Vagina (tissue), 2 donors: ENCODE results near the gene ZNF555. TPM values are rescaled to one million over a fixed set of nuclear protein-coding genes. Genes with fewer than 3 reads are reported as not detected.

Experiments
- DNase-seq, 2 donors: peaks; one replicate each; pipeline ENCODE4 v3.0.0-alpha.2; 2017; ENCODE audit errors: extremely low spot score in 2 of 2
- H3K27ac ChIP-seq: fragments of 200-600 bp; sonication (generic); one replicate; pipeline ENCODE4 v1.5.1; 2019
- H3K27me3 ChIP-seq: fragments of 200-600 bp; sonication (generic); one replicate; pipeline ENCODE4 v1.5.1; 2019
- H3K36me3 ChIP-seq, 2 donors: fragments of 200-600 bp; sonication (generic); one replicate each; pipeline ENCODE4 v1.5.1; 2017 to 2019
- H3K4me1 ChIP-seq: fragments of 200-600 bp; sonication (generic); one replicate; pipeline ENCODE4 v1.5.1; 2019
- H3K4me3 ChIP-seq, 2 donors: fragments of 200-600 bp; sonication (generic); 1 replicate in 1 of 2; 2 replicates in 1 of 2; pipeline ENCODE4 v1.5.1; 2016 to 2019
- H3K9me3 ChIP-seq: fragments of 200-600 bp; sonication (generic); one replicate; pipeline ENCODE4 v1.5.1; 2019
- POLR2A ChIP-seq, 2 donors: fragments of 450-650 bp; IDR thresholded peaks; one replicate each; pipeline ENCODE4 v1.6.1; 2017; ENCODE audit warnings: antibody characterized with exemption in 2 of 2, mild to moderate bottlenecking in 2 of 2, moderate library complexity in 2 of 2
- POLR2AphosphoS5 ChIP-seq, 2 donors: sonication (generic); formaldehyde crosslinking; IDR thresholded peaks; one replicate each; pipeline ENCODE4 v1.9.0; 2017; ENCODE audit warnings: antibody characterized with exemption in 2 of 2, mild to moderate bottlenecking in 2 of 2, low read depth in 1 of 2; ENCODE audit not compliant: insufficient read depth in 1 of 2
- intact Hi-C: fragments of 100-400 bp; cut with DNase I; formaldehyde crosslinking; loops from one replicate; pipeline ENCODE4 v1.15.1; 2023
- total RNA-seq: library from RNA; depleted of rRNA; stranded (reverse); fragments of >200 nt; gene quantifications from one replicate; pipeline ENCODE4 v1.2.3, GENCODE V29; 2016
- TF ChIP-seq, protein P1 (sequence below), 3 experiments: fragments of 450-650 bp in 2 of 3; fragments of 200-600 bp in 1 of 3; sonication (generic) in 1 of 3; IDR thresholded peaks; one replicate each; pipeline ENCODE4 v1.5.1; 2017 to 2019; ENCODE audit warnings: antibody characterized with exemption in 3 of 3, mild to moderate bottlenecking in 2 of 3, moderate library complexity in 2 of 3

Gene ZNF555
- total RNA-seq, 1 donor from 2014 or later = 3.7 TPM

DNA sequence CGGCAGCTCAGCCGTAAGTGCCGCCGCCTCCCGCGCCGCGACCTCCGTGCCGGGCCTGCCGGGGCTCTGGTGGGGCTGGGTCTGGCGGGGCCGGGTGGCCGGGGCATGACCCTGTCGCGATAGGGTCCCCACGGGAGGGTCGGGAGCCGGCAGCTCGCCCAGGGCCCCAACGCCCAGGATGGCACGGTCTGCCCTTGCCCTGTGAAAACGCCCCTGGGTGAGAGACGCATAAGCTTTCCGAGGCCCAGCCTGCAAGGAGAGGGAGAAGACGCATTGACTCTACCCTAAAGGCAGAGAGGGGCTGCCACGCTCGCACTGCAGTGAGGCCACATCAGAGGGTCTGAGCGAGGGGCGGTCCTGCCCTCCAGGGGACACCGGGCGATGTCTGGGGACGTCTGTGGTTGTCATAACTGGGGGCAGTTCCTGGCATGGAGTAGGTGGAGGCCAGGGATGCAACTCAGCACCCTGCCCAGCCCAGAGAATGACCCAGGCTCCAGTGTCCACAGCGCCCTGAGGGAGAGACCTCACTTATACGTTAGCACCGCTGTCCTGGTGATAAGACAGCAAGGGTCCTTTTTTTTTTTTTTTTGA is 21.1 kb upstream of the ZNF555 start:
- Histone ChIP-seq H3K36me3 (peaks cover 0 to 6% of the 10 kb centered on the region in 2 donors), H3K27me3 (no peaks in the 10 kb centered on the region), H3K9me3 (no peaks in the 10 kb centered on the region), H3K4me1 (peaks cover 13% of the 10 kb centered on the region), H3K4me3 (peak overlapping the region; percentile 61 to 98), H3K27ac (peak overlapping the region; percentile 64)
- DNase-seq = no peak
- intact Hi-C loops = no loop called here
- TF ChIP-seq POLR2AphosphoS5 (IDR thresholded peaks at IDR 0.05; ENCODE audit: insufficient read depth in 1 of 2, low read depth in 1 of 2) (no peak), POLR2A (IDR thresholded peaks at IDR 0.05) (no peak)
- TF ChIP-seq, protein P1, sequence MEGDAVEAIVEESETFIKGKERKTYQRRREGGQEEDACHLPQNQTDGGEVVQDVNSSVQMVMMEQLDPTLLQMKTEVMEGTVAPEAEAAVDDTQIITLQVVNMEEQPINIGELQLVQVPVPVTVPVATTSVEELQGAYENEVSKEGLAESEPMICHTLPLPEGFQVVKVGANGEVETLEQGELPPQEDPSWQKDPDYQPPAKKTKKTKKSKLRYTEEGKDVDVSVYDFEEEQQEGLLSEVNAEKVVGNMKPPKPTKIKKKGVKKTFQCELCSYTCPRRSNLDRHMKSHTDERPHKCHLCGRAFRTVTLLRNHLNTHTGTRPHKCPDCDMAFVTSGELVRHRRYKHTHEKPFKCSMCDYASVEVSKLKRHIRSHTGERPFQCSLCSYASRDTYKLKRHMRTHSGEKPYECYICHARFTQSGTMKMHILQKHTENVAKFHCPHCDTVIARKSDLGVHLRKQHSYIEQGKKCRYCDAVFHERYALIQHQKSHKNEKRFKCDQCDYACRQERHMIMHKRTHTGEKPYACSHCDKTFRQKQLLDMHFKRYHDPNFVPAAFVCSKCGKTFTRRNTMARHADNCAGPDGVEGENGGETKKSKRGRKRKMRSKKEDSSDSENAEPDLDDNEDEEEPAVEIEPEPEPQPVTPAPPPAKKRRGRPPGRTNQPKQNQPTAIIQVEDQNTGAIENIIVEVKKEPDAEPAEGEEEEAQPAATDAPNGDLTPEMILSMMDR (IDR thresholded peaks at IDR 0.05) = no peak

GRCh38 chr19:2822846-2823245 is 18.4 kb upstream of the ZNF555 start:
- Histone ChIP-seq H3K4me1 (peaks cover 13% of the 10 kb centered on the region), H3K27me3 (no peaks in the 10 kb centered on the region), H3K27ac (no peak overlapping the region), H3K4me3 (no peak overlapping the region), H3K9me3 (no peaks in the 10 kb centered on the region), H3K36me3 (peaks cover 0 to 10% of the 10 kb centered on the region in 2 donors)
- TF ChIP-seq POLR2A (IDR thresholded peaks at IDR 0.05) (no peak), POLR2AphosphoS5 (IDR thresholded peaks at IDR 0.05; ENCODE audit: insufficient read depth in 1 of 2, low read depth in 1 of 2) (no peak)
- TF ChIP-seq, protein P1 (IDR thresholded peaks at IDR 0.05) = no peak
- intact Hi-C loops = no loop called here
- no peak for DNase-seq

DNA sequence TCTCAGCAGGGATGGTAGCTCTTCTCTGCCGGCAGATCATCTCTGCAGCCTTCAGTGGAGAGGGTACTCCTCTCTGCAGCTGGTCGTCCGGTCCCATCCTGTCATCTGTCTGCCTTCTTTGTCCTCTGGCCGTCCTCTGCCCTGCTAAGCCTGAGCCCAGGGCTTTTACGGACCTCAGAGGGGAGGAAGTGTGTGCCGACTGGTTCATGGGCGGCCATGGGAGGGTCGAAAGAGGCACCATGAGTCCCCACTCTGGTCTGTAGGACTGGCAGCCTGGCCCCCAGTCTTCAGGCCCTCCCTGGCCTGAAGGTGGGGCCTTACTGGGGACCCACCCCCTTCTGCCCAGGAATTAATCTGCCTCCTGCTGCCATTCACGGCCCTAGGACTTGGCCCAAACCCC is 17.6 kb upstream of the ZNF555 start:
- intact Hi-C loops = no loop called here
- Histone ChIP-seq H3K9me3 (no peaks in the 10 kb centered on the region), H3K27me3 (no peaks in the 10 kb centered on the region), H3K27ac (no peak overlapping the region), H3K4me1 (peaks cover 13% of the 10 kb centered on the region), H3K36me3 (peaks cover 0 to 18% of the 10 kb centered on the region in 2 donors), H3K4me3 (no peak overlapping the region)
- no peak for DNase-seq
- TF ChIP-seq POLR2AphosphoS5 (IDR thresholded peaks at IDR 0.05; ENCODE audit: insufficient read depth in 1 of 2, low read depth in 1 of 2) (no peak), POLR2A (IDR thresholded peaks at IDR 0.05) (no peak)
- TF ChIP-seq, protein P1 (IDR thresholded peaks at IDR 0.05) = no peak

- Histone ChIP-seq H3K4me1 (peaks cover 13% of the 10 kb centered on the region), H3K36me3 (peaks cover 0 to 20% of the 10 kb centered on the region in 2 donors), H3K27ac (no peak overlapping the region), H3K27me3 (no peaks in the 10 kb centered on the region), H3K4me3 (no peak overlapping the region), H3K9me3 (no peaks in the 10 kb centered on the region)
- intact Hi-C loops = no loop called here
- TF ChIP-seq, protein P1 (IDR thresholded peaks at IDR 0.05) = no peak
- TF ChIP-seq POLR2AphosphoS5 (IDR thresholded peaks at IDR 0.05; ENCODE audit: insufficient read depth in 1 of 2, low read depth in 1 of 2) (no peak), POLR2A (IDR thresholded peaks at IDR 0.05) (no peak)
- DNase-seq = peak in 1 of 2 donors; percentile 91
These were observed 17.1 kb upstream of the ZNF555 start for GRCh38 chr19:2824129-2824528.

DNA sequence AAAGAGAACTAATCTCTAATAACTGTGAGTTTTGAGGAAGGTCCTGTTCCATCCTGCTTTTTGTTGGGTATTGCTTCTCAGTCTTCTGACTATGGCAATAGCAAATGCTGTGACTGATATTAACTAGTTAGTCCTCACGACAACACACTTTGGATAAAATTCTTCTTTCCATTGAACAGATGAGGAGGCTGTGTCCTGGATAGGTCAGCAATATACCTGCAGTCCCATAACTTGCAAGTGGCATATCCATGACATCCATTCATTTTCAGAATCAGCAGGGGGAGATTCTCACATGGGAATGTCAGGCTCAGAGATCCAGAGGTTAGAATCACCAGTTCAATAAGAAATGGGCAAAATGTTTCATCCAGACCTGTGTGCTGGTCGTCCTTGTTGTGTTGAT is 14.3 kb upstream of the ZNF555 start:
- no peak overlapping the region for H3K4me3 ChIP-seq
- TF ChIP-seq, protein P1 (IDR thresholded peaks at IDR 0.05) = no peak
- TF ChIP-seq POLR2AphosphoS5 (IDR thresholded peaks at IDR 0.05; ENCODE audit: insufficient read depth in 1 of 2, low read depth in 1 of 2) = no peak
- no peak for TF ChIP-seq POLR2A (IDR thresholded peaks at IDR 0.05)
- no peak overlapping the region for H3K27ac ChIP-seq
- H3K27me3 ChIP-seq = no peaks in the 10 kb centered on the region
- peaks cover 0 to 22% of the 10 kb centered on the region in 2 donors for H3K36me3 ChIP-seq
- H3K4me1 ChIP-seq = no peaks in the 10 kb centered on the region
- no peaks in the 10 kb centered on the region for H3K9me3 ChIP-seq
- intact Hi-C loops = no loop called here
- no peak for DNase-seq
